K562 (cell line): ENCODE data around the gene FBXL13. TPM values are rescaled to one million over a fixed set of nuclear protein-coding genes. Genes with fewer than 3 reads are reported as not detected.
A peak's percentile ranks its signal among the peaks of the same experiment; 100 is the strongest.

ENCODE experiments used
- ASH1L ChIP-seq: fragments of 450-650 bp; IDR thresholded peaks from 2 replicates; pipeline ENCODE4 v1.6.1; 2018; ENCODE audit warnings: borderline replicate concordance, mild to moderate bottlenecking, low read depth; ENCODE audit not compliant: partially characterized antibody
- CCAR2 ChIP-seq: fragments of 200-400 bp; formaldehyde crosslinking; IDR thresholded peaks from 2 replicates; pipeline ENCODE4 v1.6.1; 2017; ENCODE audit warnings: mild to moderate bottlenecking, low read depth, low read length
- DPF2 ChIP-seq: fragments of 450-650 bp; IDR thresholded peaks from 2 replicates; pipeline ENCODE4 v1.6.1; 2016
- GATAD2B ChIP-seq: fragments of 450-650 bp; IDR thresholded peaks from 2 replicates; pipeline ENCODE4 v1.6.1; 2017; ENCODE audit warnings: mild to moderate bottlenecking, borderline replicate concordance
- MCM2 ChIP-seq: fragments of 450-650 bp; IDR thresholded peaks from 2 replicates; pipeline ENCODE4 v1.6.1; 2017; ENCODE audit warnings: low read depth, mild to moderate bottlenecking
- NBN ChIP-seq: fragments of 450-650 bp; IDR thresholded peaks from 2 replicates; pipeline ENCODE4 v1.6.1; 2016; ENCODE audit warnings: low read depth, mild to moderate bottlenecking
- NFRKB ChIP-seq: fragments of 450-650 bp; IDR thresholded peaks from 2 replicates; pipeline ENCODE4 v1.6.1; 2016; ENCODE audit warnings: low read depth
- PHF21A ChIP-seq: fragments of 450-650 bp; IDR thresholded peaks from 2 replicates; pipeline ENCODE4 v1.6.1; 2017; ENCODE audit warnings: low read depth, borderline replicate concordance
- TARDBP ChIP-seq: fragments of 450-650 bp; IDR thresholded peaks from 2 replicates; pipeline ENCODE4 v1.6.1; 2016
- THRAP3 ChIP-seq: fragments of 450-650 bp; IDR thresholded peaks from 2 replicates; pipeline ENCODE4 v1.6.1; 2016; ENCODE audit warnings: mild to moderate bottlenecking, inconsistent platforms, borderline replicate concordance
- ZC3H8 ChIP-seq: fragments of 450-650 bp; IDR thresholded peaks from 2 replicates; pipeline ENCODE4 v1.6.1; 2017
- ZFPM2 ChIP-seq: fragments of 250-450 bp; sonication (Bioruptor Pico); IDR thresholded peaks from 2 replicates; pipeline ENCODE4 v1.5.1; 2022; ENCODE audit warnings: mild to moderate bottlenecking
- ZNF561 ChIP-seq: fragments of 450-650 bp; formaldehyde crosslinking; conservative IDR thresholded peaks from 2 replicates; pipeline ENCODE4 v1.4.0; 2020; ENCODE audit warnings: mild to moderate bottlenecking, moderate library complexity
- ZNF57 ChIP-seq: fragments of 450-650 bp; formaldehyde crosslinking; IDR thresholded peaks from 2 replicates; pipeline ENCODE4 v1.4.0; 2020; ENCODE audit warnings: mild to moderate bottlenecking, moderate library complexity
- polyA plus RNA-seq, 8 experiments: library from polyadenylated mRNA; depleted of rRNA in 4 of 8; stranded (reverse) in 5 of 8; unstranded in 3 of 8; fragments of >200 nt; fragmentation: Nextera tagmentation in 2 of 8; fragmentation: Illumina TruSeq in 1 of 8; extraction: Ambion mirVana in 2 of 8; extraction: Trizol in 1 of 8; gene quantifications; 2 replicates each; pipeline versions ENCODE4 v1.2.1 to v1.2.3, GENCODE V29; 2011 to 2014; ENCODE audit warnings: inconsistent platforms in 1 of 8, missing spikeins in 1 of 8
- total RNA-seq, 7 experiments: library from RNA; depleted of rRNA in 6 of 7; stranded (reverse); fragments of >200 nt in 6 of 7; fragmentation: Illumina TruSeq in 2 of 7; extraction: Trizol in 2 of 7; gene quantifications; 2 replicates each; pipeline versions ENCODE4 v1.2.1 to v1.2.3, GENCODE V29; 2011 to 2021; ENCODE audit warnings: low replicate concordance in 1 of 7
- TF ChIP-seq, protein P1 (sequence below): fragments of 450-650 bp; IDR thresholded peaks from 2 replicates; pipeline ENCODE4 v1.6.1; 2018; ENCODE audit warnings: mild to moderate bottlenecking, low read depth; ENCODE audit not compliant: partially characterized antibody
- TF ChIP-seq, protein P2 (sequence below), 2 experiments: fragments of 450-650 bp in 1 of 2; IDR thresholded peaks; 2 replicates each; pipeline ENCODE4 v1.6.1; 2011 to 2017; ENCODE audit warnings: low read depth in 2 of 2, antibody characterized with exemption in 1 of 2, borderline replicate concordance in 1 of 2, low read length in 1 of 2, mild to moderate bottlenecking in 1 of 2, mixed read lengths in 1 of 2; ENCODE audit not compliant: control insufficient read depth in 1 of 2
- TF ChIP-seq, protein P3 (sequence below): fragments of 200-800 bp; sonication (Bioruptor generic); IDR thresholded peaks from 2 replicates; pipeline ENCODE4 v1.6.1; 2017; ENCODE audit warnings: missing genetic modification characterization, missing compliant biosample characterization
- TF ChIP-seq, protein P4 (sequence below): fragments of 250-450 bp; sonication (Bioruptor Pico); IDR thresholded peaks from 2 replicates; pipeline ENCODE4 v1.4.0; 2020; ENCODE audit warnings: mild to moderate bottlenecking, moderate library complexity
- TF ChIP-seq, protein P5 (sequence below): fragments of 250-450 bp; sonication (Bioruptor Pico); IDR thresholded peaks from 2 replicates; pipeline ENCODE4 v1.8.0; 2021; ENCODE audit warnings: borderline replicate concordance, mild to moderate bottlenecking, moderate library complexity; ENCODE audit not compliant: poor library complexity, severe bottlenecking

Gene FBXL13
- total and polyA plus RNA-seq, 9 of the 15 experiments (the other 6 are each of a cell fraction or from before 2014, with no cell fraction given) = 16.3 to 55.0 (median 25.4) TPM

DNA sequence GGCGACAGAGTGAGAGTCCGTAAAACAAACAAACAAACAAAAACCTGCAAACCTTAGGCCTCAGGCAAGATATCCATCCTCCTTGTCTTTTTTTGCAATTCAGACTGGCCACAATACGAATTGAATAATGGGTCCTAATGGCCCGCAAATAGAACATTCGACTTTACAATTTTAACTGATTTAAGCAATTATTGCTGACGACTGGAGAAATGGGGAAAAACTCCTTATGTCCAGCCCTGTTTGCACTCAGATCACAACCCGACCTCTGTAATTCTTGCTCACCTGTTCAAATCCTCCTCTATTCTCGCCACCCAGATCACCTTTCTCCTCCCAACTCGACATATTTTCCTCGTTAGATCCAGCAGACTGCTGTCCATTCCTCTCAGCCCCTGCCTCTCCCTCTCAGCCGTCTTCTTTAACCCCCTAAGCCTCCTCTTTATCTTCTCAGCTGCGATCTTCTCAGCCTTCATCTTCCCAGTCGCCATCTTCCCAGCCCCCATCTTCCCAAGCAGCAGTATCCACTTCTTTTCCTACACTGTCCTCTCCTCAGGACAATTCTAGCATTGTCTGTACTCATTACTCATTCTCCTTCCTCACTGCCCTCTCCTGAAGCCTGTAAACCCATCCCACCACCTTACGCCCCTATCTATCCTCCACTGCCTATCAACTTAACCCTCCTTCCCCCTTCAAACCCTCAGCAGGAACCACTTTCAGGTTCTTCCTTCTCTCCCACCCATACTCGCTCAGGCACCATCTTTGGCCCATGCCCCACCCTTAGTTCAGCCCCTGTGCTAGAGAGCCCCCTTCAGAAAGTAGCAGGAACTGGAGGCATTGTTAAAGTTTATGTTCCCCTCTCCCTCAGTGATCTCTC is 100.0 kb downstream of the FBXL13 start (continued):
- TF ChIP-seq, protein P1, sequence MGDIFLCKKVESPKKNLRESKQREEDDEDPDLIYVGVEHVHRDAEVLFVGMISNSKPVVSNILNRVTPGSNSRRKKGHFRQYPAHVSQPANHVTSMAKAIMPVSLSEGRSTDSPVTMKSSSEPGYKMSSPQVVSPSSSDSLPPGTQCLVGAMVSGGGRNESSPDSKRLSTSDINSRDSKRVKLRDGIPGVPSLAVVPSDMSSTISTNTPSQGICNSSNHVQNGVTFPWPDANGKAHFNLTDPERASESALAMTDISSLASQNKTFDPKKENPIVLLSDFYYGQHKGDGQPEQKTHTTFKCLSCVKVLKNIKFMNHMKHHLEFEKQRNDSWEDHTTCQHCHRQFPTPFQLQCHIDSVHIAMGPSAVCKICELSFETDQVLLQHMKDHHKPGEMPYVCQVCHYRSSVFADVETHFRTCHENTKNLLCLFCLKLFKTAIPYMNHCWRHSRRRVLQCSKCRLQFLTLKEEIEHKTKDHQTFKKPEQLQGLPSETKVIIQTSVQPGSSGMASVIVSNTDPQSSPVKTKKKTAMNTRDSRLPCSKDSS = no peak
- TF ChIP-seq PHF21A = no peak
- peak; percentile 43 for TF ChIP-seq ASH1L
- TF ChIP-seq MCM2 = no peak
- TF ChIP-seq, protein P2, sequence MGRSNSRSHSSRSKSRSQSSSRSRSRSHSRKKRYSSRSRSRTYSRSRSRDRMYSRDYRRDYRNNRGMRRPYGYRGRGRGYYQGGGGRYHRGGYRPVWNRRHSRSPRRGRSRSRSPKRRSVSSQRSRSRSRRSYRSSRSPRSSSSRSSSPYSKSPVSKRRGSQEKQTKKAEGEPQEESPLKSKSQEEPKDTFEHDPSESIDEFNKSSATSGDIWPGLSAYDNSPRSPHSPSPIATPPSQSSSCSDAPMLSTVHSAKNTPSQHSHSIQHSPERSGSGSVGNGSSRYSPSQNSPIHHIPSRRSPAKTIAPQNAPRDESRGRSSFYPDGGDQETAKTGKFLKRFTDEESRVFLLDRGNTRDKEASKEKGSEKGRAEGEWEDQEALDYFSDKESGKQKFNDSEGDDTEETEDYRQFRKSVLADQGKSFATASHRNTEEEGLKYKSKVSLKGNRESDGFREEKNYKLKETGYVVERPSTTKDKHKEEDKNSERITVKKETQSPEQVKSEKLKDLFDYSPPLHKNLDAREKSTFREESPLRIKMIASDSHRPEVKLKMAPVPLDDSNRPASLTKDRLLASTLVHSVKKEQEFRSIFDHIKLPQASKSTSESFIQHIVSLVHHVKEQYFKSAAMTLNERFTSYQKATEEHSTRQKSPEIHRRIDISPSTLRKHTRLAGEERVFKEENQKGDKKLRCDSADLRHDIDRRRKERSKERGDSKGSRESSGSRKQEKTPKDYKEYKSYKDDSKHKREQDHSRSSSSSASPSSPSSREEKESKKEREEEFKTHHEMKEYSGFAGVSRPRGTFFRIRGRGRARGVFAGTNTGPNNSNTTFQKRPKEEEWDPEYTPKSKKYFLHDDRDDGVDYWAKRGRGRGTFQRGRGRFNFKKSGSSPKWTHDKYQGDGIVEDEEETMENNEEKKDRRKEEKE (IDR thresholded peaks at IDR 0.05; ENCODE audit: borderline replicate concordance in 1 of 2, control insufficient read depth in 1 of 2, low read depth in 2 of 2, low read length in 1 of 2) = 0 out of 4 replicates have a peak, but pooled peaks of 1 of the 2 experiments have one; percentile 30
- peak; percentile 82; the same call in 1 of the 2 replicates for TF ChIP-seq THRAP3
- no peak for TF ChIP-seq ZNF561
- TF ChIP-seq TARDBP = no peak
- no peak for TF ChIP-seq CCAR2
- TF ChIP-seq ZC3H8 = 0 out of 2 replicates have a peak, but pooled peaks have one; percentile 59
- TF ChIP-seq, protein P3, sequence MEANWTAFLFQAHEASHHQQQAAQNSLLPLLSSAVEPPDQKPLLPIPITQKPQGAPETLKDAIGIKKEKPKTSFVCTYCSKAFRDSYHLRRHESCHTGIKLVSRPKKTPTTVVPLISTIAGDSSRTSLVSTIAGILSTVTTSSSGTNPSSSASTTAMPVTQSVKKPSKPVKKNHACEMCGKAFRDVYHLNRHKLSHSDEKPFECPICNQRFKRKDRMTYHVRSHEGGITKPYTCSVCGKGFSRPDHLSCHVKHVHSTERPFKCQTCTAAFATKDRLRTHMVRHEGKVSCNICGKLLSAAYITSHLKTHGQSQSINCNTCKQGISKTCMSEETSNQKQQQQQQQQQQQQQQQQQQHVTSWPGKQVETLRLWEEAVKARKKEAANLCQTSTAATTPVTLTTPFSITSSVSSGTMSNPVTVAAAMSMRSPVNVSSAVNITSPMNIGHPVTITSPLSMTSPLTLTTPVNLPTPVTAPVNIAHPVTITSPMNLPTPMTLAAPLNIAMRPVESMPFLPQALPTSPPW (CRISPR knock-in tag) = peak; percentile 44
- peak; percentile 95 for TF ChIP-seq NFRKB
- TF ChIP-seq, protein P4, sequence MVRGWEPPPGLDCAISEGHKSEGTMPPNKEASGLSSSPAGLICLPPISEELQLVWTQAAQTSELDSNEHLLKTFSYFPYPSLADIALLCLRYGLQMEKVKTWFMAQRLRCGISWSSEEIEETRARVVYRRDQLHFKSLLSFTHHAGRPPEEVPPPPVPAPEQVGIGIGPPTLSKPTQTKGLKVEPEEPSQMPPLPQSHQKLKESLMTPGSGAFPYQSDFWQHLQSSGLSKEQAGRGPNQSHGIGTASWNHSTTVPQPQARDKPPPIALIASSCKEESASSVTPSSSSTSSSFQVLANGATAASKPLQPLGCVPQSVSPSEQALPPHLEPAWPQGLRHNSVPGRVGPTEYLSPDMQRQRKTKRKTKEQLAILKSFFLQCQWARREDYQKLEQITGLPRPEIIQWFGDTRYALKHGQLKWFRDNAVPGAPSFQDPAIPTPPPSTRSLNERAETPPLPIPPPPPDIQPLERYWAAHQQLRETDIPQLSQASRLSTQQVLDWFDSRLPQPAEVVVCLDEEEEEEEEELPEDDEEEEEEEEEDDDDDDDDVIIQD = no peak
- no peak for TF ChIP-seq ZFPM2 (CRISPR knock-in tag)
- peak; percentile 67; the same call in 1 of the 2 replicates for TF ChIP-seq DPF2
- TF ChIP-seq GATAD2B = no peak
- TF ChIP-seq, protein P5, sequence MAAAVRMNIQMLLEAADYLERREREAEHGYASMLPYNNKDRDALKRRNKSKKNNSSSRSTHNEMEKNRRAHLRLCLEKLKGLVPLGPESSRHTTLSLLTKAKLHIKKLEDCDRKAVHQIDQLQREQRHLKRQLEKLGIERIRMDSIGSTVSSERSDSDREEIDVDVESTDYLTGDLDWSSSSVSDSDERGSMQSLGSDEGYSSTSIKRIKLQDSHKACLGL = no peak
- TF ChIP-seq NBN = peak; percentile 81
- no peak for TF ChIP-seq ZNF57
